ENCODE data around the gene EMC9. TPM values are rescaled to one million over a fixed set of nuclear protein-coding genes. Genes with fewer than 3 reads are reported as not detected.
A peak's percentile ranks its signal among the peaks of the same experiment; 100 is the strongest.

EMC9 gene
- total RNA-seq, 1 donor from 2014 or later: 17.1 TPM

GRCh38 chr14:24178399-24179178, 37.2 kb upstream of the EMC9 start:
- peaks cover 11% of the 10 kb centered on the region for H3K36me3 ChIP-seq (ENCODE audit: control insufficient read depth, insufficient read depth, low read length)
- no peaks in the 10 kb centered on the region for H3K27me3 ChIP-seq (ENCODE audit: control insufficient read depth, insufficient read depth, low read length)
- DNase-seq (ENCODE audit: low read depth): no peak
- no peak for TF ChIP-seq CTCF (IDR thresholded peaks at IDR 0.05; ENCODE audit: insufficient read depth, low read length, poor library complexity, severe bottlenecking)
- no peak overlapping the region for H3K4me3 ChIP-seq (ENCODE audit: low read depth, low read length)

DNA sequence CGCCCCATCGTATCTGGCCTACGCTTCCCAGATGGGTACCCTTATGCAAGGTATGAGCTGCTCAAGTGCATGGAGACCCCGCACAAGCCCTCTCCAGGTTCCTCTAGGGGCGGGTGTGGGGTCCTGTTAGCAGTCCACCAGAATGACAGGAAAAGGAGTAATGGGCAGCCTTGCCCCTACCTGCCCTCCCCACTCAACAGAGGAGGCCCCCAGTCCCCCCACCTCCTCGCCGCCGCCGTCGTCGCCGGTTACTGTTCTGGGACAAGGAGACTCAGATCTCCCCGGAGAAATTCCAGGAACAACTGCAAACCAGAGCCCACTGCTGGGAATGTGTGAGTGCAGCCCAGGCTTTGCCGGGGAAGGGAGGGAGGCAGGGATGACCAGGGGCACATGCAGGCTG, 36.5 kb upstream of the EMC9 start:
- H3K27me3 ChIP-seq (ENCODE audit: control insufficient read depth, insufficient read depth, low read length): no peaks in the 10 kb centered on the region
- no peak for TF ChIP-seq CTCF (IDR thresholded peaks at IDR 0.05; ENCODE audit: insufficient read depth, low read length, poor library complexity, severe bottlenecking)
- no peak for DNase-seq (ENCODE audit: low read depth)
- H3K36me3 ChIP-seq (ENCODE audit: control insufficient read depth, insufficient read depth, low read length): peaks cover 14% of the 10 kb centered on the region
- no peak overlapping the region for H3K4me3 ChIP-seq (ENCODE audit: low read depth, low read length)

DNA sequence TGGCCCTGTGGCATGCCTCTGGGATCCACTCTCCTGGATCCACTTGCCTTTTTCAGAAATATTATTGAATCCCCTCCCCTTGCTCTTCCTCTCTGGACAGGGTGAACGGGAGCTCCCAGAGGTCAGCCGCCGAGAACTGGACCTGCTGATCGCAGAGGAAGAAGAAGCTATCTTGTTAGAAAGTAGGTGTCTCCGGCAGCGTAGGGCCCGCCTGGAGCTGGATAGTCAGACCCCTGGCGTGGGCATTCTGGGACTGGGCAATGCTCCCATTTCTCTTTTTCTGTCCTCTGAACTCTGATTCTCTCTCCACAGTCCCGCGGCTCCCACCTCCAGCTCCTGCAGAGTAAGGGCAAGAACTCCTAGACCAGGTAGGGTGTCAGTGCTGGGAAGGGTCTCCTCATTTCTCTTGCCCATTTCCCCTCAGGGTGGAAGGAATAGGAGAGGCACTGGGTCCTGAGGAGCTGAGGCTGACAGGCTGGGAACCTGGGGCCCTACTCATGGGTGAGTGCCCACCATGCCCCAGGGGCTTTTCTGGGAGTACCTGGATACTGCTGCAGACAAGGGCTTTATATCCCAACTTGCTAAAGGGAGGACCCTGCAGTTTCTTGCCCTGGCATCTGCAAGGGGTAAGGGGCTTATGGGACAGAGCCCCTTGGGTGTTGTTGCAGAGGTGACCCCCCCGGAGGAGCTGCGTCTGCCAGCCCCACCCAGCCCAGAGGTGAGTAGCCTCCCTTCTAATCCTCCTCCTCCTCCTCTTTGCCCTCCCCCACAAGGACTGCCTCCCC, 35.8 kb upstream of the EMC9 start:
- no peaks in the 10 kb centered on the region for H3K27me3 ChIP-seq (ENCODE audit: control insufficient read depth, insufficient read depth, low read length)
- DNase-seq (ENCODE audit: low read depth): no peak
- H3K36me3 ChIP-seq (ENCODE audit: control insufficient read depth, insufficient read depth, low read length): peaks cover 14% of the 10 kb centered on the region
- TF ChIP-seq CTCF (IDR thresholded peaks at IDR 0.05; ENCODE audit: insufficient read depth, low read length, poor library complexity, severe bottlenecking): no peak
- H3K4me3 ChIP-seq (ENCODE audit: low read depth, low read length): no peak overlapping the region

- no peak for DNase-seq (ENCODE audit: low read depth)
- no peaks in the 10 kb centered on the region for H3K27me3 ChIP-seq (ENCODE audit: control insufficient read depth, insufficient read depth, low read length)
- TF ChIP-seq CTCF (IDR thresholded peaks at IDR 0.05; ENCODE audit: insufficient read depth, low read length, poor library complexity, severe bottlenecking): no peak
- H3K4me3 ChIP-seq (ENCODE audit: low read depth, low read length): no peak overlapping the region
- peaks cover 14% of the 10 kb centered on the region for H3K36me3 ChIP-seq (ENCODE audit: control insufficient read depth, insufficient read depth, low read length)
These were observed 35.2 kb upstream of the EMC9 start for GRCh38 chr14:24176599-24176998.

- Histone ChIP-seq H3K36me3 (ENCODE audit: control insufficient read depth, insufficient read depth, low read length) (peaks cover 7% of the 10 kb centered on the region), H3K4me3 (ENCODE audit: low read depth, low read length) (peak overlapping the region; percentile 78), H3K27me3 (ENCODE audit: control insufficient read depth, insufficient read depth, low read length) (no peaks in the 10 kb centered on the region)
- TF ChIP-seq CTCF (IDR thresholded peaks at IDR 0.05; ENCODE audit: insufficient read depth, low read length, poor library complexity, severe bottlenecking): no peak
- no peak for DNase-seq (ENCODE audit: low read depth)
These were observed 31.5 kb upstream of the EMC9 start for GRCh38 chr14:24172871-24173281.

Data from kidney epithelial cell (primary cell).